GM23338 (cell line): Measurements from ENCODE around the gene RNF34. TPM values are rescaled to one million over a fixed set of nuclear protein-coding genes. Genes with fewer than 3 reads are reported as not detected.

Source experiments
- ATAC-seq: fragments of 200-7000 bp; cut with Tn5 transposase; 3 replicates; pipeline ENCODE4 v1.9.1; 2020
- DNase-seq: peaks from one replicate; pipeline ENCODE4 v3.0.0-alpha.2; 2015; ENCODE audit warnings: low spot score
- H2AFZ ChIP-seq: fragments of 200-600 bp; sonication (generic); 2 replicates; pipeline ENCODE4 v1.8.0; 2016; ENCODE audit warnings: antibody characterized with exemption, mild to moderate bottlenecking, moderate library complexity
- H3F3A ChIP-seq: fragments of 200-600 bp; sonication (generic); replicated peaks from 2 replicates; pipeline ENCODE4 v1.8.0; 2017; ENCODE audit warnings: antibody characterized with exemption, mixed run types, low read depth
- H3K27ac ChIP-seq: fragments of 200-600 bp; sonication (generic); 2 replicates; pipeline ENCODE4 v1.6.1; 2016; ENCODE audit warnings: low read depth
- H3K27me3 ChIP-seq: fragments of 200-600 bp; sonication (generic); 2 replicates; pipeline ENCODE4 v1.8.0; 2016; ENCODE audit warnings: mild to moderate bottlenecking, mixed run types, moderate library complexity; ENCODE audit not compliant: insufficient read depth
- H3K36me3 ChIP-seq: fragments of 200-600 bp; sonication (generic); 2 replicates; pipeline ENCODE4 v1.8.0; 2016; ENCODE audit warnings: mild to moderate bottlenecking; ENCODE audit not compliant: insufficient read depth
- H3K4me1 ChIP-seq: fragments of 200-600 bp; sonication (generic); 2 replicates; pipeline ENCODE4 v1.8.0; 2016; ENCODE audit warnings: mild to moderate bottlenecking, moderate library complexity; ENCODE audit not compliant: insufficient read depth
- H3K4me2 ChIP-seq: fragments of 200-600 bp; sonication (generic); 2 replicates; pipeline ENCODE4 v1.7.1; 2017; ENCODE audit warnings: mixed run types
- H3K4me3 ChIP-seq: fragments of 200-600 bp; sonication (generic); 2 replicates; pipeline ENCODE4 v1.6.1; 2016; ENCODE audit warnings: mixed run types
- H3K79me2 ChIP-seq: fragments of 200-600 bp; sonication (generic); replicated peaks from 2 replicates; pipeline ENCODE4 v1.8.0; 2017; ENCODE audit warnings: mild to moderate bottlenecking; ENCODE audit not compliant: insufficient read depth
- H3K9me2 ChIP-seq: fragments of 200-600 bp; sonication (generic); 2 replicates; pipeline ENCODE4 v1.8.0; 2017; ENCODE audit not compliant: insufficient read depth
- H4K20me1 ChIP-seq: fragments of 200-600 bp; sonication (generic); replicated peaks from 2 replicates; pipeline ENCODE4 v1.8.0; 2017; ENCODE audit warnings: mild to moderate bottlenecking; ENCODE audit not compliant: insufficient read depth
- H3K27ac Mint-ChIP-seq: 2 replicates; pipeline ENCODE4 v1.8.0; 2020; ENCODE audit warnings: inconsistent platforms, mild to moderate bottlenecking, moderate library complexity, mixed read lengths
- H3K27me3 Mint-ChIP-seq: 3 replicates; pipeline ENCODE4 v1.8.0; 2022; ENCODE audit warnings: low read depth, mild to moderate bottlenecking, moderate library complexity, mixed read lengths, inconsistent platforms; ENCODE audit not compliant: insufficient read depth, poor library complexity
- H3K36me3 Mint-ChIP-seq: 3 replicates; pipeline ENCODE4 v1.8.0; 2021; ENCODE audit warnings: low read depth, mild to moderate bottlenecking, inconsistent platforms, moderate library complexity, mixed read lengths
- H3K4me1 Mint-ChIP-seq: 3 replicates; pipeline ENCODE4 v1.8.0; 2020; ENCODE audit warnings: mild to moderate bottlenecking, inconsistent platforms, mixed read lengths
- H3K4me3 Mint-ChIP-seq: 3 replicates; pipeline ENCODE4 v1.8.0; 2021; ENCODE audit warnings: moderate library complexity, mild to moderate bottlenecking, inconsistent platforms, mixed read lengths
- H3K9me3 Mint-ChIP-seq: 3 replicates; pipeline ENCODE4 v1.8.0; 2020; ENCODE audit warnings: moderate library complexity, mild to moderate bottlenecking, inconsistent platforms, mixed read lengths
- EZH2phosphoT487 ChIP-seq: fragments of 200-600 bp; sonication (generic); IDR thresholded peaks from one replicate; pipeline ENCODE4 v1.8.1; 2018; ENCODE audit warnings: antibody characterized with exemption; ENCODE audit not compliant: unreplicated experiment
- NANOG ChIP-seq: IDR thresholded peaks from 2 replicates; pipeline ENCODE4 v1.6.1; 2016; ENCODE audit warnings: antibody characterized with exemption, borderline replicate concordance
- POLR2AphosphoS5 ChIP-seq: IDR thresholded peaks from 2 replicates; pipeline ENCODE4 v1.6.1; 2016; ENCODE audit warnings: antibody characterized with exemption, low read depth
- STAT1 ChIP-seq: IDR thresholded peaks from one replicate; pipeline ENCODE4 v1.6.1; 2016; ENCODE audit warnings: antibody characterized with exemption; ENCODE audit not compliant: unreplicated experiment
- ZNF331 ChIP-seq: fragments of 250-450 bp; sonication (Bioruptor Pico); IDR thresholded peaks from 2 replicates; pipeline ENCODE4 v1.5.0; 2020; ENCODE audit warnings: low read depth, mild to moderate bottlenecking, moderate library complexity
- polyA plus RNA-seq: library from polyadenylated mRNA; unstranded; fragments of >200 nt; fragmentation: Nextera tagmentation; extraction: Ambion mirVana; gene quantifications from 2 replicates; pipeline ENCODE4 v1.2.1, GENCODE V29; 2016
- total RNA-seq: library from RNA; depleted of rRNA; stranded (reverse); fragments of >200 nt; shearing (Covaris generic); gene quantifications from 2 replicates; pipeline ENCODE4 v1.2.3, GENCODE V29; 2014
- TF ChIP-seq, protein P1 (sequence below): fragments of 250-450 bp; sonication (Bioruptor Pico); IDR thresholded peaks from 2 replicates; pipeline ENCODE4 v1.5.0; 2020; ENCODE audit warnings: mild to moderate bottlenecking, moderate library complexity
- TF ChIP-seq, protein P2 (sequence below): IDR thresholded peaks from 2 replicates; pipeline ENCODE4 v1.6.1; 2016; ENCODE audit warnings: antibody characterized with exemption
- TF ChIP-seq, protein P3 (sequence below): IDR thresholded peaks from one replicate; pipeline ENCODE4 v1.6.1; 2018; ENCODE audit warnings: antibody characterized with exemption; ENCODE audit not compliant: unreplicated experiment

Gene RNF34
- total and polyA plus RNA-seq, 2 experiments from 2014 or later = 47.2 to 63.3 TPM

DNA sequence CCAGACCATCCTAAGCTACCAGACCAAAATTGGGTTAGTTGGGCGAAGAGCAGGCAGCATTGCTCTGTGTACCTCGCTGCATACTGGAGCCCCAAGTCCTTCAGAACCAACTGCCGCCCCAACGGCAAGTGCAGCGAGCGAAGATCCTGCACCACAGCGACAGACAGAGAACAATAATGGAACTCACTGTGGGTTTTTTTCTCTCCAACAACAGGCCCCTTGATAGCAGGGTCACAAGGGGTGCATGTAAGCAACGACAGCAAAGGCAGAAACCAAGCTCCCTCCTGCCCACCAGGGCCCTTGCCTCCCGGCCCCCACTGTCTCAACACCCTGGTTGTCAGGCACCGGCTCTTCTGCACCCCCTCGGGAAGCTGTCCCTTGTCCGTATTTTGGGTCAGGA is 39.0 kb downstream of the RNF34 start:
- no peaks in the 10 kb centered on the region; the same call in 1 of the 3 replicates for H3K9me3 Mint-ChIP-seq
- Histone ChIP-seq H3K27ac (no peak overlapping the region), H3K4me1 (no peaks in the 10 kb centered on the region), H3K4me3 (no peak overlapping the region), H2AFZ (no peak overlapping the region), H3K36me3 (peaks cover 39% of the 10 kb centered on the region; the same call in 1 of the 2 replicates), H3F3A (peaks cover 9% of the 10 kb centered on the region; the same call in 1 of the 2 replicates), H3K4me2 (no peak overlapping the region), H4K20me1 (peaks cover 9% of the 10 kb centered on the region; the same call in 1 of the 2 replicates), H3K9me2 (no peaks in the 10 kb centered on the region), H3K27me3 (no peaks in the 10 kb centered on the region), H3K79me2 (peaks cover 9% of the 10 kb centered on the region)
- TF ChIP-seq ZNF331 (CRISPR knock-in tag) (no peak), NANOG (no peak), EZH2phosphoT487 (no peak), STAT1 (no peak), POLR2AphosphoS5 (no peak)
- TF ChIP-seq, protein P1, sequence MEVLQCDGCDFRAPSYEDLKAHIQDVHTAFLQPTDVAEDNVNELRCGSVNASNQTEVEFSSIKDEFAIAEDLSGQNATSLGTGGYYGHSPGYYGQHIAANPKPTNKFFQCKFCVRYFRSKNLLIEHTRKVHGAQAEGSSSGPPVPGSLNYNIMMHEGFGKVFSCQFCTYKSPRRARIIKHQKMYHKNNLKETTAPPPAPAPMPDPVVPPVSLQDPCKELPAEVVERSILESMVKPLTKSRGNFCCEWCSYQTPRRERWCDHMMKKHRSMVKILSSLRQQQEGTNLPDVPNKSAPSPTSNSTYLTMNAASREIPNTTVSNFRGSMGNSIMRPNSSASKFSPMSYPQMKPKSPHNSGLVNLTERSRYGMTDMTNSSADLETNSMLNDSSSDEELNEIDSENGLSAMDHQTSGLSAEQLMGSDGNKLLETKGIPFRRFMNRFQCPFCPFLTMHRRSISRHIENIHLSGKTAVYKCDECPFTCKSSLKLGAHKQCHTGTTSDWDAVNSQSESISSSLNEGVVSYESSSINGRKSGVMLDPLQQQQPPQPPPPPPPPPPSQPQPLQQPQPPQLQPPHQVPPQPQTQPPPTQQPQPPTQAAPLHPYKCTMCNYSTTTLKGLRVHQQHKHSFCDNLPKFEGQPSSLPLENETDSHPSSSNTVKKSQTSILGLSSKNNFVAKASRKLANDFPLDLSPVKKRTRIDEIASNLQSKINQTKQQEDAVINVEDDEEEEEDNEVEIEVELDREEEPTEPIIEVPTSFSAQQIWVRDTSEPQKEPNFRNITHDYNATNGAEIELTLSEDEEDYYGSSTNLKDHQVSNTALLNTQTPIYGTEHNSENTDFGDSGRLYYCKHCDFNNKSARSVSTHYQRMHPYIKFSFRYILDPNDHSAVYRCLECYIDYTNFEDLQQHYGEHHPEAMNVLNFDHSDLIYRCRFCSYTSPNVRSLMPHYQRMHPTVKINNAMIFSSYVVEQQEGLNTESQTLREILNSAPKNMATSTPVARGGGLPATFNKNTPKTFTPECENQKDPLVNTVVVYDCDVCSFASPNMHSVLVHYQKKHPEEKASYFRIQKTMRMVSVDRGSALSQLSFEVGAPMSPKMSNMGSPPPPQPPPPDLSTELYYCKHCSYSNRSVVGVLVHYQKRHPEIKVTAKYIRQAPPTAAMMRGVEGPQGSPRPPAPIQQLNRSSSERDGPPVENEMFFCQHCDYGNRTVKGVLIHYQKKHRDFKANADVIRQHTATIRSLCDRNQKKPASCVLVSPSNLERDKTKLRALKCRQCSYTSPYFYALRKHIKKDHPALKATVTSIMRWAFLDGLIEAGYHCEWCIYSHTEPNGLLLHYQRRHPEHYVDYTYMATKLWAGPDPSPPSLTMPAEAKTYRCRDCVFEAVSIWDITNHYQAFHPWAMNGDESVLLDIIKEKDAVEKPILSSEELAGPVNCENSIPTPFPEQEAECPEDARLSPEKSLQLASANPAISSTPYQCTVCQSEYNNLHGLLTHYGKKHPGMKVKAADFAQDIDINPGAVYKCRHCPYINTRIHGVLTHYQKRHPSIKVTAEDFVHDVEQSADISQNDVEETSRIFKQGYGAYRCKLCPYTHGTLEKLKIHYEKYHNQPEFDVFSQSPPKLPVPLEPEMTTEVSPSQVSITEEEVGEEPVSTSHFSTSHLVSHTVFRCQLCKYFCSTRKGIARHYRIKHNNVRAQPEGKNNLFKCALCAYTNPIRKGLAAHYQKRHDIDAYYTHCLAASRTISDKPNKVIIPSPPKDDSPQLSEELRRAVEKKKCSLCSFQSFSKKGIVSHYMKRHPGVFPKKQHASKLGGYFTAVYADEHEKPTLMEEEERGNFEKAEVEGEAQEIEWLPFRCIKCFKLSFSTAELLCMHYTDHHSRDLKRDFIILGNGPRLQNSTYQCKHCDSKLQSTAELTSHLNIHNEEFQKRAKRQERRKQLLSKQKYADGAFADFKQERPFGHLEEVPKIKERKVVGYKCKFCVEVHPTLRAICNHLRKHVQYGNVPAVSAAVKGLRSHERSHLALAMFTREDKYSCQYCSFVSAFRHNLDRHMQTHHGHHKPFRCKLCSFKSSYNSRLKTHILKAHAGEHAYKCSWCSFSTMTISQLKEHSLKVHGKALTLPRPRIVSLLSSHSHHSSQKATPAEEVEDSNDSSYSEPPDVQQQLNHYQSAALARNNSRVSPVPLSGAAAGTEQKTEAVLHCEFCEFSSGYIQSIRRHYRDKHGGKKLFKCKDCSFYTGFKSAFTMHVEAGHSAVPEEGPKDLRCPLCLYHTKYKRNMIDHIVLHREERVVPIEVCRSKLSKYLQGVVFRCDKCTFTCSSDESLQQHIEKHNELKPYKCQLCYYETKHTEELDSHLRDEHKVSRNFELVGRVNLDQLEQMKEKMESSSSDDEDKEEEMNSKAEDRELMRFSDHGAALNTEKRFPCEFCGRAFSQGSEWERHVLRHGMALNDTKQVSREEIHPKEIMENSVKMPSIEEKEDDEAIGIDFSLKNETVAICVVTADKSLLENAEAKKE (CRISPR knock-in tag) = no peak
- TF ChIP-seq, protein P2, sequence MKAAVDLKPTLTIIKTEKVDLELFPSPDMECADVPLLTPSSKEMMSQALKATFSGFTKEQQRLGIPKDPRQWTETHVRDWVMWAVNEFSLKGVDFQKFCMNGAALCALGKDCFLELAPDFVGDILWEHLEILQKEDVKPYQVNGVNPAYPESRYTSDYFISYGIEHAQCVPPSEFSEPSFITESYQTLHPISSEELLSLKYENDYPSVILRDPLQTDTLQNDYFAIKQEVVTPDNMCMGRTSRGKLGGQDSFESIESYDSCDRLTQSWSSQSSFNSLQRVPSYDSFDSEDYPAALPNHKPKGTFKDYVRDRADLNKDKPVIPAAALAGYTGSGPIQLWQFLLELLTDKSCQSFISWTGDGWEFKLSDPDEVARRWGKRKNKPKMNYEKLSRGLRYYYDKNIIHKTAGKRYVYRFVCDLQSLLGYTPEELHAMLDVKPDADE = no peak
- TF ChIP-seq, protein P3, sequence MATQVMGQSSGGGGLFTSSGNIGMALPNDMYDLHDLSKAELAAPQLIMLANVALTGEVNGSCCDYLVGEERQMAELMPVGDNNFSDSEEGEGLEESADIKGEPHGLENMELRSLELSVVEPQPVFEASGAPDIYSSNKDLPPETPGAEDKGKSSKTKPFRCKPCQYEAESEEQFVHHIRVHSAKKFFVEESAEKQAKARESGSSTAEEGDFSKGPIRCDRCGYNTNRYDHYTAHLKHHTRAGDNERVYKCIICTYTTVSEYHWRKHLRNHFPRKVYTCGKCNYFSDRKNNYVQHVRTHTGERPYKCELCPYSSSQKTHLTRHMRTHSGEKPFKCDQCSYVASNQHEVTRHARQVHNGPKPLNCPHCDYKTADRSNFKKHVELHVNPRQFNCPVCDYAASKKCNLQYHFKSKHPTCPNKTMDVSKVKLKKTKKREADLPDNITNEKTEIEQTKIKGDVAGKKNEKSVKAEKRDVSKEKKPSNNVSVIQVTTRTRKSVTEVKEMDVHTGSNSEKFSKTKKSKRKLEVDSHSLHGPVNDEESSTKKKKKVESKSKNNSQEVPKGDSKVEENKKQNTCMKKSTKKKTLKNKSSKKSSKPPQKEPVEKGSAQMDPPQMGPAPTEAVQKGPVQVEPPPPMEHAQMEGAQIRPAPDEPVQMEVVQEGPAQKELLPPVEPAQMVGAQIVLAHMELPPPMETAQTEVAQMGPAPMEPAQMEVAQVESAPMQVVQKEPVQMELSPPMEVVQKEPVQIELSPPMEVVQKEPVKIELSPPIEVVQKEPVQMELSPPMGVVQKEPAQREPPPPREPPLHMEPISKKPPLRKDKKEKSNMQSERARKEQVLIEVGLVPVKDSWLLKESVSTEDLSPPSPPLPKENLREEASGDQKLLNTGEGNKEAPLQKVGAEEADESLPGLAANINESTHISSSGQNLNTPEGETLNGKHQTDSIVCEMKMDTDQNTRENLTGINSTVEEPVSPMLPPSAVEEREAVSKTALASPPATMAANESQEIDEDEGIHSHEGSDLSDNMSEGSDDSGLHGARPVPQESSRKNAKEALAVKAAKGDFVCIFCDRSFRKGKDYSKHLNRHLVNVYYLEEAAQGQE = no peak
- peaks cover 87% of the 10 kb centered on the region for H3K36me3 Mint-ChIP-seq
- DNase-seq (no peak), ATAC-seq (no peak)
- no peak overlapping the region for H3K27ac Mint-ChIP-seq
- no peak overlapping the region for H3K4me3 Mint-ChIP-seq
- H3K27me3 Mint-ChIP-seq = peaks cover 17% of the 10 kb centered on the region
- H3K4me1 Mint-ChIP-seq = peaks cover 2% of the 10 kb centered on the region; the same call in 2 of the 3 replicates
